Neural crest cell (in vitro differentiated cells): ENCODE measurements around the gene SLC8A3. TPM values are rescaled to one million over a fixed set of nuclear protein-coding genes. Genes with fewer than 3 reads are reported as not detected.

Experiments used
- DNase-seq: peaks from one replicate; pipeline ENCODE4 v3.0.0; 2021; ENCODE audit warnings: low read depth, mixed read lengths, low spot score
- H3K27ac Mint-ChIP-seq: one replicate; pipeline ENCODE4 v1.8.0; 2021; ENCODE audit warnings: mild to moderate bottlenecking, mixed read lengths; ENCODE audit not compliant: unreplicated experiment
- H3K27me3 Mint-ChIP-seq: 2 replicates; pipeline ENCODE4 v1.8.0; 2021; ENCODE audit warnings: low read depth, mild to moderate bottlenecking, mixed read lengths
- H3K36me3 Mint-ChIP-seq: 2 replicates; pipeline ENCODE4 v1.8.0; 2021; ENCODE audit warnings: low read depth, mild to moderate bottlenecking, mixed read lengths
- H3K4me1 Mint-ChIP-seq: 2 replicates; pipeline ENCODE4 v1.8.0; 2021; ENCODE audit warnings: mixed read lengths
- H3K4me3 Mint-ChIP-seq: one replicate; pipeline ENCODE4 v1.8.0; 2021; ENCODE audit warnings: mild to moderate bottlenecking, mixed read lengths
- H3K9me3 Mint-ChIP-seq: 2 replicates; pipeline ENCODE4 v1.8.0; 2021; ENCODE audit warnings: mixed read lengths
- total RNA-seq: library from RNA; stranded (reverse); gene quantifications from 2 replicates; pipeline ENCODE4 v1.2.1, GENCODE V29; 2021
- TF ChIP-seq, protein P1 (sequence below): fragments of 200-600 bp; sonication (generic); conservative IDR thresholded peaks from 2 replicates; pipeline ENCODE4 v1.5.0; 2021; ENCODE audit warnings: antibody characterized with exemption, mild to moderate bottlenecking

The SLC8A3 gene
- total RNA-seq, 1 donor from 2014 or later: 1.2 TPM

GRCh38 chr14:70213721-70214282 is 25.1 kb upstream of the SLC8A3 start:
- no peak overlapping the region for H3K4me3 Mint-ChIP-seq
- DNase-seq: no peak

DNA sequence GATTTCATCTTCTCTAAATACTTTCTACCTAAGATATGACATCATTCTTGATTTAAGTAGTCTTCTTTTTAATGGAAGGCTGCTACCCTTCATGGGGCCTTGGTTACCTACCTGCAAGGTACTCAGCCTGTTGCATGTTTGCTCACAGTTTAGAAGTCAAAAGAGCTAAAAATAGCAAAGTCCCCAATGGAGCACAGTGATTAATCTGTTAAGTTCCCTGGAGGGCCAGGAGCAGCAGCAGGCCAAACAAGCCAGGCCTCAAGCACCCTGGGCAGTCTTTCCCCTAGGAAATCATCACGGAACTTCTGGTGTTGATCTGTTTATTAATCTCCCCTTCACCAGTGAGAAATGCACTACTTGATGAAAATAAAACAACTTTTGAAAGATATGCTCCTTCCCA is 24.0 kb upstream of the SLC8A3 start:
- Mint-ChIP-seq H3K27me3 (peaks cover 12% of the 10 kb centered on the region), H3K4me3 (no peak overlapping the region), H3K36me3 (no peaks in the 10 kb centered on the region), H3K9me3 (no peaks in the 10 kb centered on the region), H3K4me1 (no peaks in the 10 kb centered on the region), H3K27ac (no peak overlapping the region)
- no peak for DNase-seq
- TF ChIP-seq, protein P1, sequence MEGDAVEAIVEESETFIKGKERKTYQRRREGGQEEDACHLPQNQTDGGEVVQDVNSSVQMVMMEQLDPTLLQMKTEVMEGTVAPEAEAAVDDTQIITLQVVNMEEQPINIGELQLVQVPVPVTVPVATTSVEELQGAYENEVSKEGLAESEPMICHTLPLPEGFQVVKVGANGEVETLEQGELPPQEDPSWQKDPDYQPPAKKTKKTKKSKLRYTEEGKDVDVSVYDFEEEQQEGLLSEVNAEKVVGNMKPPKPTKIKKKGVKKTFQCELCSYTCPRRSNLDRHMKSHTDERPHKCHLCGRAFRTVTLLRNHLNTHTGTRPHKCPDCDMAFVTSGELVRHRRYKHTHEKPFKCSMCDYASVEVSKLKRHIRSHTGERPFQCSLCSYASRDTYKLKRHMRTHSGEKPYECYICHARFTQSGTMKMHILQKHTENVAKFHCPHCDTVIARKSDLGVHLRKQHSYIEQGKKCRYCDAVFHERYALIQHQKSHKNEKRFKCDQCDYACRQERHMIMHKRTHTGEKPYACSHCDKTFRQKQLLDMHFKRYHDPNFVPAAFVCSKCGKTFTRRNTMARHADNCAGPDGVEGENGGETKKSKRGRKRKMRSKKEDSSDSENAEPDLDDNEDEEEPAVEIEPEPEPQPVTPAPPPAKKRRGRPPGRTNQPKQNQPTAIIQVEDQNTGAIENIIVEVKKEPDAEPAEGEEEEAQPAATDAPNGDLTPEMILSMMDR: no peak

More at GRCh38 chr14:70213721-70214282, 25.1 kb upstream of the SLC8A3 start:
- Mint-ChIP-seq H3K4me1 (no peaks in the 10 kb centered on the region), H3K27ac (no peak overlapping the region), H3K36me3 (no peaks in the 10 kb centered on the region), H3K9me3 (no peaks in the 10 kb centered on the region), H3K27me3 (peaks cover 11% of the 10 kb centered on the region)
- TF ChIP-seq, protein P1: no peak

DNA sequence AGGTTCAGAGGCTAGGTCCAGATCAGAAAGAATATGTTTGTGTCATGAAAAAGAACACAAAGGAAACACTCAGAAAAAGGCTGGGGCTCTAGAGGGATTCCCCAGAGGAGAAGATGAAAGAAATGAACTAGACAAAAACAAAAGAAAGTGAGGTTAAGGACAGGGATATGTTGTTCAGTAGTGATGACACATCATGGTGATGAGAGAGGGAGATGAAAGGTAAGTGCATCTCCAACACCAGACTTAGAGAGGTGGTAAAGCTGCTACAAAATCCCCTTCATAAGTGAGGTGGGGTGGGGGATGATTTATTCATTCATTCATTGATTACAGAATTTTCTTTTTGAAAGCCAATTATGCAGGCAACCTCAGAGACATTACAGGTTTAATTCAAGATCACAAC is 19.6 kb upstream of the SLC8A3 start:
- H3K4me1 Mint-ChIP-seq: no peaks in the 10 kb centered on the region

DNA sequence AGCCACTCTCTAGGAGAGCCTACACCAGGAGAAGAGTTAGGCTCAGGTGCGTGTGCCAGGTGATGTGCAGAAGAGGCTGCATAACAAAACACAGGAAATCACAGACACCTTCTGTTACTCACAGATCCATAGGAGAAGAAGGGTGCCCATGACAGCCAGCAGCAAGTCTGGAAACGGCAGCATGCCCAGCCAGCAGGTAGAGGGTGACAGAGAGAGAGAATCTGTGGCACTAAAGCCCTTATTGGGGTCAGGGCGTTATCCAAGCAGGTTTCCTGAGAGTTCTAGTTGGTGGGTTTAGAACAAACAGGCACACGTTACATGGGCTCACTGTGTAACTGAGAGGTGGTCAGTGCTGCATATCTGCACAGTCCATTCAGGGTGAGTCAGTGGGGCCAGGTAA is 14.9 kb upstream of the SLC8A3 start:
- no peak overlapping the region for H3K27ac Mint-ChIP-seq
- peaks cover 9% of the 10 kb centered on the region for H3K27me3 Mint-ChIP-seq

More for the DNA sequence above, 19.6 kb upstream of the SLC8A3 start:
- Mint-ChIP-seq H3K36me3 (no peaks in the 10 kb centered on the region), H3K4me3 (no peak overlapping the region), H3K9me3 (no peaks in the 10 kb centered on the region), H3K27me3 (peaks cover 3% of the 10 kb centered on the region), H3K27ac (no peak overlapping the region)
- TF ChIP-seq, protein P1: no peak
- DNase-seq: no peak

DNA sequence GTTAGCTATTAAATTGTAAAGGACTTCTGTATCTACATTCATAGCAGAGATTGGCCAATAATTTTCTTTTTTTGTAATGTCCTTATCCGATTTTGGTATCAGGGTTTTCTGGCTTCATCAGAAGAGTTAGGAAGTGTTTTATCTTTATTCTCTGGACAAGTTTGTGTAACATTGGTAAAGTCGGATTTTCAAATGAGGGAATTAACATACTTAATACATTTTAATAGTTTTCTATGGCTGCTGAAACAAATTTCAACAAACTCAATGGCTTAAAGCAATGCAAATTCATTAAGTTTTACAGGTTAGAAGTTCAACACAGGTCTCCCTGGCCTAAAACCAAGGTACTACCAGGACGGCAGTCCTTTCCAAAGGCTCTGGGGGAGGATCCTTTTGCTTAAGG is 13.2 kb upstream of the SLC8A3 start:
- TF ChIP-seq, protein P1: no peak

More for the DNA sequence above, 14.9 kb upstream of the SLC8A3 start:
- Mint-ChIP-seq H3K9me3 (no peaks in the 10 kb centered on the region), H3K4me1 (no peaks in the 10 kb centered on the region), H3K4me3 (no peak overlapping the region), H3K36me3 (no peaks in the 10 kb centered on the region)
- TF ChIP-seq, protein P1: no peak
- DNase-seq: no peak

More for the DNA sequence above, 13.2 kb upstream of the SLC8A3 start:
- Mint-ChIP-seq H3K27me3 (peaks cover 13% of the 10 kb centered on the region), H3K4me1 (no peaks in the 10 kb centered on the region), H3K36me3 (no peaks in the 10 kb centered on the region), H3K27ac (no peak overlapping the region), H3K9me3 (no peaks in the 10 kb centered on the region), H3K4me3 (no peak overlapping the region)
- DNase-seq: no peak
